ENCODE data around the gene TRIM51. TPM values are rescaled to one million over a fixed set of nuclear protein-coding genes. Genes with fewer than 3 reads are reported as not detected.

The TRIM51 gene
- total RNA-seq, 1 experiment from 2014 or later = not detected

DNA sequence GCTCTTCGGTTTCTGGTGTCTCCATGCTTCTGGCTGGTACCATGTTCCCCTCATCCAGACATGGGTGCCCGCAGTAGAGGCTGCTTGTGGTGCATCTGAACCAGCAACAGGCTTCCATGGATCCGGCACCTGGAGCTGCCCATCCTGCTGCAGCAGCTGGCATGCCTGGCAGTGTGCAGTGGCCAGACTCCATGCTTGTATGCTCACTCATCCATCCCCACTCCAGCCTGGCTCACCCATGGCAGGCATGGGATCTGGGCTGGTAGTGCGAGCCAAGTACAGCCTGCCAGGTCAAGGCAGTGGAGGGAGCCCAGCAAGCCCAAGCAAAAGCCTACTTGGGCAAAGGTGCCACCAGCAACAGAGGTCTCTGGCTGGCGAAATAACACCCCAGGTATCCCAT, 37.4 kb downstream of the TRIM51 start:
- TF ChIP-seq SP1 (IDR thresholded peaks at IDR 0.05; ENCODE audit: low read depth) (no peak), TCF7L2 (IDR thresholded peaks at IDR 0.05; ENCODE audit: borderline replicate concordance, extremely low read depth, insufficient read depth, insufficient read length) (no peak), EZH2 (IDR thresholded peaks at IDR 0.05) (no peak), CEBPB (IDR thresholded peaks at IDR 0.05; ENCODE audit: low read depth) (no peak), ELF1 (IDR thresholded peaks at IDR 0.05; ENCODE audit: borderline replicate concordance, low read depth) (no peak), CBX3 (IDR thresholded peaks at IDR 0.05; ENCODE audit: low read depth) (no peak), JUND (IDR thresholded peaks at IDR 0.05) (no peak), YY1 (IDR thresholded peaks at IDR 0.05; ENCODE audit: extremely low read depth, insufficient replicate concordance, low read depth, low read length) (no peak), SRF (IDR thresholded peaks at IDR 0.05; ENCODE audit: low read depth) (no peak), EZH2phosphoT487 (IDR thresholded peaks at IDR 0.05; ENCODE audit: borderline replicate concordance) (no peak), REST (IDR thresholded peaks at IDR 0.05; ENCODE audit: low read depth) (no peak), ATF3 (IDR thresholded peaks at IDR 0.05) (no peak), SIN3A (IDR thresholded peaks at IDR 0.05; ENCODE audit: low read depth) (no peak), CTCF (IDR thresholded peaks at IDR 0.05 in 2 of 3, conservative IDR thresholded peaks at IDR 0.05 in 1 of 3; ENCODE audit: borderline replicate concordance in 1 of 3, insufficient read depth in 1 of 3, low read depth in 2 of 3, low read length in 2 of 3) (no peak)
- Histone ChIP-seq H3K9me3 (ENCODE audit: control insufficient read depth in 1 of 2, insufficient read depth in 1 of 2, low read depth in 1 of 2, low read length in 2 of 2) (peaks cover 0 to 11% of the 10 kb centered on the region in 2 experiments; a peak in 2 of 4 replicates), H3K4me1 (ENCODE audit: control insufficient read depth in 1 of 2, insufficient read depth in 2 of 2, low read length in 2 of 2) (no peaks in the 10 kb centered on the region), H3K36me3 (ENCODE audit: control insufficient read depth in 1 of 2, insufficient read depth in 2 of 2, low read length in 2 of 2) (no peaks in the 10 kb centered on the region), H4K20me1 (ENCODE audit: insufficient read depth) (no peaks in the 10 kb centered on the region), H3K4me3 (replicated peaks in 1 of 2; ENCODE audit: low read depth in 1 of 2, low read length in 2 of 2) (no peak overlapping the region), H3K9me2 (ENCODE audit: insufficient read depth) (no peaks in the 10 kb centered on the region), H3K79me2 (ENCODE audit: insufficient read depth, low read length) (no peaks in the 10 kb centered on the region), H3K4me2 (ENCODE audit: low read length) (no peak overlapping the region), H3K9ac (ENCODE audit: low read length) (no peak overlapping the region), H3K27me3 (ENCODE audit: insufficient read depth, low read length) (no peaks in the 10 kb centered on the region), H2AFZ (ENCODE audit: low read depth, low read length, poor library complexity, severe bottlenecking) (no peak overlapping the region), H3K27ac (ENCODE audit: low read depth, low read length) (no peak overlapping the region)
- ATAC-seq = no peak
- intact Hi-C loops (cut with micrococcal nuclease) = no loop called here
- BruUV-seq (replicated peaks) = no TSS peak
- DNase-seq (ENCODE audit: low read depth, low spot score) = no peak
- ChIA-PET RAD21 (ENCODE audit: low non-redundant PET in 1 of 2, low total read pairs in 2 of 2, uncharacterized antibody in 2 of 2, unreplicated experiment in 2 of 2) (no interaction called here), CTCF (no interaction called here), POLR2A (no interaction called here)

All from HCT116 (cell line).